Suprapubic skin (tissue), 3 donors: Measurements from ENCODE around the gene CAMTA1.

Source experiments
- CTCF ChIP-seq, 2 donors: fragments of 200-600 bp in 1 of 2; fragments of 450-650 bp in 1 of 2; sonication (generic) in 1 of 2; IDR thresholded peaks; one replicate each; pipeline ENCODE4 v1.5.1; 2016 to 2019; ENCODE audit warnings: antibody characterized with exemption in 2 of 2, mild to moderate bottlenecking in 1 of 2, moderate library complexity in 1 of 2
- POLR2A ChIP-seq, 2 donors: fragments of 450-650 bp; IDR thresholded peaks; one replicate each; pipeline ENCODE4 v1.6.1; 2017; ENCODE audit warnings: antibody characterized with exemption in 2 of 2, mild to moderate bottlenecking in 2 of 2, moderate library complexity in 2 of 2

- no peak for TF ChIP-seq CTCF (IDR thresholded peaks at IDR 0.05)
- no peak for TF ChIP-seq POLR2A (IDR thresholded peaks at IDR 0.05)
These were observed 484.3 kb downstream of the CAMTA1 start for GRCh38 chr1:7269525-7269924.
